Skin epidermis (tissue), 12 donors: ENCODE results near the gene PTPN13.

Source experiments
- H3K27ac ChIP-seq, 21 experiments: fragments of 200-600 bp; sonication (generic) in 11 of 21; one replicate each; pipeline ENCODE4 v1.5.0; 2020; ENCODE audit warnings: mild to moderate bottlenecking in 3 of 21, inconsistent platforms in 2 of 21, moderate library complexity in 2 of 21
- H3K4me3 ChIP-seq, 7 experiments: fragments of 200-600 bp; sonication (generic) in 2 of 7; one replicate each; pipeline ENCODE4 v1.5.0; 2020; ENCODE audit warnings: inconsistent platforms in 2 of 7, mild to moderate bottlenecking in 2 of 7, moderate library complexity in 1 of 7

Gene PTPN13

DNA sequence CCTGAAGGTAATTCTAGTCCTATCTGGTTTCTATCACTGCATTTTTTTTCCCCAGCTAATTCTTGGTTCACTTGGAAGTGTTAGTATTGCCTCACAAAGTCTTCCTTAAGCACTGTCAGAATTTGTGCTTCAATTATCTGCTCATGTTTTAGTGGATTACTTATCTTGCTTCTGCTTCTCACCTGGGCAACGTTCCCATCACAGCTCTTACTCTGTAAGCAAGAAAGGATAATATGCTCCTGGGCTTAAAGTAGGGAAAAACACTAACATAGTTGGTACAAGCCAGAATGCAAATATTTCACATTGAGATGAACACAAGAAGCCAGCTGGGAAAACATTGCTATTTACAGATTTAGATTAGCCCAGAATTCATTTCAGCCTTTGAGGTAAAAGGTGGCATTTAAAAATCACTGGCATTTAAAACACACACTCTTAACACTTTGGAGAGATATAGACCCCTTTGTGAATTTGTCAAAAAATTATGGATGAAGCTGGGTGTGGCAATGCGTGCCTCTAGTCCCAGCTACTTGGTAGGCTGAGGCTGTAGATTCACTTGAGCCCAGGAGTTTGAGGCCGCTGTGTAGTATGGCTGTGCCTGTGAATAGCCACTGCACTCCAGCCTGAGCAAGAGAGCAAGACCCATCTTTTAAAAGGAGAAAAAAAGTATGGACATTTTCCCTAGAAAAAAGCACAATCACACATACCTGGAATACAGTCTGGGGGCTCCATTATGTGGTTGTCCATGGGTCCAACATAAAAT is 6.6 kb upstream of the PTPN13 start:
- Histone ChIP-seq H3K4me3 (no peak overlapping the region), H3K27ac (peak overlapping the region in 12 of 21 experiments; percentile 0 to 76 (median 38))

DNA sequence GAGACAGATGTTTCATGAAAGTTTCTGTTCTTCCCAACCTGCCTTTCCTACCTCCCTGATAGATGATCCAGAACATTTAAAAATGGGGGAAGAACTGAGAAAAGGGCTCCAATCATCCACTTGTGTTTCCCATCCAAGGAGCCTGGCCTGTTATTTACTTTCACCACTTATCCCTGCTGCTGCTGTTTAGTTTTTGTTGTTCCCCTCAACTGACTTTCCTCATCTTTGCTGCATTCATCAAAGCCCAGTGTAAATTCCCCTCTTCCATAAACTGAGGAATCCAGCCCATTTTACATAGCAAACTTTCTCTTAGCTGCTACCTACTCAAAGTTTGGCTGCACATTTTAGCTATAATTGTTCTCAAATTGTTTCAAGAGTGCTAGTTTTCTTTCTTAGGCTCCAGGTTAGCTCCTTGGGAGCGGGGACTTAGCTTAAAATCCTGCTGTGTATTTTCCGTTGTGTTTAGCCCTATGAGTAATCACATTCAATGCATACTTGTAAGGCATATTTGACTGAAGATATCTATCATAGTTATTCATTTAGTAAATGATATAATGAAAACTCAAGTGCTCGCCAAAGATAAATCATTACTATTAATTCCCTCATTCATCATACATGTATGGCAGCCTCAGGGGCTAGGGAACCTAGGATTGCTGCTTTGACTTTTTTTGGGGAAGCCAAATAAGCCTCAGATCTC is 1.4 kb upstream of the PTPN13 start:
- Histone ChIP-seq H3K4me3 (no peak overlapping the region), H3K27ac (peak overlapping the region in 5 of 21 experiments; percentile 12 to 90 (median 81))

DNA sequence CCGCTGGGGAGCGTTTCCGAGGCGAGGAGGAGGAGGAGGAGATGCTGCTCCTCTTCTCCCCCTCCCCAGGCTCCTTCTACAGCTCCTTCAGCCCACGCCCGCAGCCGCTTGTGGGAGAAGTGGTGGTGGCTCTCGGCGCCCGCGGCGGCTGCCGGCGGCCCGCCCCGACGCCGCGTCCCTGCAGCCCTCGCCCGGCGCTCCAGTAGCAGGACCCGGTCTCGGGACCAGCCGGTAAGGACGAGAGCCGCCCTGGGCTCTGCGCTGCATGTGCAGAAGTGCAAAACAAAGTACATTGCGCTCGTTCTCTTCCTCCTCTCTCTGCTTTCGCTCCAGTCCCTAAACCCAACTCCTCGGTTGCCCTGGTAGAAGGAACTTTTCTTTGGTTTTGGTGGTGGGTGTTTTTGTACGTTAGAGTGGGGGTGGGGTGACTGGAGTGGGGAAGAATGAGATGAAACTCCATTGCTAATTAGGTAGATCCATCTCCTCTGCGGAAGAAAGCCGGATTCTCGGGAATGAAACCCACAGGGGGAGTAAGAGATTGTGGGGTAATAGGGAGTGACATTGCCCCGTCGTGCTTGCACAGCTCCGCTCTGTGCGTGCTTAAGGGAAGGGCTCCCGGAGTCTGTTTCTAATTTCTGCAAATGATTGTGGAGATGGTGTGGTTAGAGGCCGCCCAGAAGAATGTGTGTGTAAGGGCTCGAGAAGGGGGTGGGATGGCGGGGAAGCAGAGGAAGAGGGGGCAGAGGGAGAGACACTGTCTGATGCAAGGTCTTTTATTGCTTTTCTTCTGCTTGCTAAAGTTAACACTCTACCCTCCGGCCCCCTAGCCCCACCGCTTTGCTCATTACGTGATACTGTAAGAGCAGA is 677 bp downstream of the PTPN13 start:
- Histone ChIP-seq H3K27ac (peak overlapping the region in 20 of 21 experiments; percentile 62 to 90 (median 86)), H3K4me3 (peak overlapping the region; percentile 53 to 86 (median 65))

DNA sequence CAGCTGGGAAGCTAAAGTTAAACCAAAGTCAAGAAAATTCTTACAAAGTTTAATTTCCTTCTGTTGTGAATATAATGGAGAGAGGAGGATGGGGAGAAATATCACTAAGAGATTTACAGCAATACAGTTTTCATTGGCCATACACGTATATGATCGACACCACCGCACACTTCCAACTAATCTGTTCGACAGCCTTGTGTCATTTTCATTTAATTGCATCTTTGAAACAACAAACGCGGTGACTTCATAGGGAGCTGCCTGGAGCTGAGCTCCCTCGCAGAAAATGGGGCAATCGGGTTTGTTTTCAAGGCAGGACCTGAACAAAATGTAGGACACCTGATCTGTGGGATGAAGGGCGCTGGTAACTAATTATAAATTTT is 1.3 kb downstream of the PTPN13 start:
- peak overlapping the region in 18 of 21 experiments; percentile 71 to 90 (median 86) for H3K27ac ChIP-seq
- H3K4me3 ChIP-seq = peak overlapping the region; percentile 53 to 86 (median 65)

DNA sequence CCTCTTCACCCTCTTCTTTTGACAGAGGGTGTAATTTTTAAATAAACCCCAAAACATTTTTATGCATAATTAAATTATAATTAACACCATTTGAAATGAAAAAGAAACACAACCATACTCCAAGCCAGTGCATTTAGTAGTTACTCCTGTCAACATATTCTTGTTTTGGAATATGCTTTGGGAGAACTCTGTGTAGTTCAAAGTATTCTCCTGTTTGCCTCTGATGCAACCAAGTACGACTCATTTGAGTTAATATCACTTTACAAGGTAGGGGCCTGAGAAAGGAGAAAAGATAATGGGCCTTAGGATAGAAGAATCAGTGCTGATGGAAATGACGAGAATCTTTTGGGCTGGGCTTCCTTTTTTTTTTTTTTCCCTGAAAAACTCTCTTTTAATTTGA is 2.7 kb downstream of the PTPN13 start:
- H3K27ac ChIP-seq = peak overlapping the region in 3 of 21 experiments; percentile 9 to 88 (median 43)
- peak overlapping the region in 3 of 7 experiments; percentile 67 to 86 (median 78) for H3K4me3 ChIP-seq

DNA sequence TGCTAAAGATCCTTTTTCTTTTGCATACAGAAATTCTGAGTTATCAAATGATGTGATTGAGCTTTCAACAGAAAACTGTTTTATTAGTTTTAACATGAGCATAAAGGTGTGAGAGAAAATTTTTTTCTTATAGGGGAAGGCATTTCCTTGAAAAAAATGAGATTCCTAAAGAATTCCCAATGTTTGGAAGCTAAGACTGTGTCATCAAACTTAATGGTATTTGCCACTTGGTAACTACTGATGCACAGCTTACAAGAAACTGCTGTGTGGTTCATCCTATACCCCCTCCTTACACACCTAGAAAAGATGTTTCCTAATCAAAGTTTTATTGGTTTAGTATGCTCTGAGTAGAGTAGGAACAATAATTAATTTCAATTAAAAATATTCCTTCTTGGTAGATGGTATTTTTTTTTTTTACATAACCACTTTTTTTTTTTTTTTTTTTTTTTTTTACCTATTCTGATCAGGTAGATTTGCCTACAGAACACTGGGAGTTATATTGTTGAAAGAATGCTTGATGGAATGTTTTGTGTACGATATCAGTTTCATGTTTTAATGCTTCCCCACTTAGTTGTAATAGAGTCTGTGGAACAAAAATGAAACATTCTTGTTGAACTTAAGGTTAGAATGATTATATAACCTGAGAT is 6.0 kb downstream of the PTPN13 start:
- Histone ChIP-seq H3K4me3 (no peak overlapping the region), H3K27ac (no peak overlapping the region)

DNA sequence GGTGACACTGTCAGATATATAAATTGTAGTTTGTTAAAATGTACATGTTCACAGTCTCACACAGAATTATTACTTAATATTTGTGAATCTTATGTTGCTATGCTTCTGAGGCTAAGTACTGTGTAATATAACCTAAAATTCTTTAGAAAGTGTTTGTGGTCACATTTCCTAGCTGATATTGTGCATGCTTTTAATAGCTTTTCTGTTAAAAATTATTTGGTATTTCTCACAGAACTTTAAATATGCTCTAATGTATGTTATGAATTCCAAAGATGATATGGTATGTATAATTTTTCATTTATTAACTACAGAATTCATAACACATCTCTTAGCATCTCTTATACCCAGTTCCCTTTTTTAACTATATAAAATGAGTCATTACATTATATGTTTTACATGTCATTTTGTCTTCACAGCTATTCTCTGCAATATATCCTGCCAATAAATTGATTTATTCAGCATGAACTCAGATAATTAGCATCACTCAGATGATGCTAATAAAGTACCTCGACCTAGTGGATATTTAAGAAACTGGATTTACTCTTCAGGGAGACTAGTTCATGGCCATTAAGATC is 9.3 kb downstream of the PTPN13 start:
- Histone ChIP-seq H3K4me3 (no peak overlapping the region), H3K27ac (no peak overlapping the region)

DNA sequence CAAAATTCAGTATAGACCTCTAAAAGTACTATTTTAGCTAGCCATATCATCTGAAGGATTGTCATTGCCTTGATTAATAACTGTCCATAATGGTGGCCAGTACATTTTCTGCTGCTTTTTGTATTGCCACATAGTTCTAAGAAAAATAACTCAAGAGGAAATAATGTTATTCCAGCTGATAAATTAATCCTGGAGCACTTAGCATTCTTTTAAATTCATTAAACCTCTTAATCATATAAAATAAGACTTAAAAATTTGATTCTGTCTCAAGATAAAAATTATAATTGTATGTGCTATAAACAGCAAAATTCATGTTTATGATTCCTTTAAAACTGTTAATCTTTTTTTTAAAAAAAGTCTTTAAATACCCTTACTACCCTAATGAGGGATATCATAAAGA is 12.7 kb downstream of the PTPN13 start:
- Histone ChIP-seq H3K27ac (no peak overlapping the region), H3K4me3 (no peak overlapping the region)

DNA sequence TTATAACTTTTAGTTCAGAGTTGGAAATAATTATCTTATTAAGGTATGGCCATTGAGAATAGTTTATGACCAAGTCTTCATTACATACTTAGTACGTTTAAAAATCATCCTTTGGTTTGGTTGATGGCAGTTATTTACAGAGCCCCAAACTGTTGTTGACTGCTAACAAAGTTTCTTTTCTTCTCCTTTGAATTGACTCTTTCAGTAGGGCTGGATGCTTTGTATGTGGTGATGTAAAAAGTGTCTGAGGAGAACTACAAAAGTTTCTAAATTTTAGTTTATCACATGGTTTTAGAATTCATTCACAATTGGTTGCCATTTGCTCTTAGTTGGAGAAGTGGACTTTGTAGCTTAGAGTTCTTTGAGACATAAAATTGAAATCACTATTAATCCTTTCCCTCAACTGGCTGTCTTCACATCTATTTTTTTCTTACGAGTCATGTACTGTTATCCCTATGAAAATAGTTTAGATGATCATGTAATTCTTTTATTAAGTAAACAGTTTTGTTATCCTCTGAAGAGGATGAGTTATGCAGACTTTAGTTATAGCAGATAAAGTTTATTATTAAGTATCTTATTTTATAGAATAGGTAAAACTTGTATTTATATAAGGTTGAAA is 14.8 kb downstream of the PTPN13 start:
- Histone ChIP-seq H3K27ac (no peak overlapping the region), H3K4me3 (no peak overlapping the region)

DNA sequence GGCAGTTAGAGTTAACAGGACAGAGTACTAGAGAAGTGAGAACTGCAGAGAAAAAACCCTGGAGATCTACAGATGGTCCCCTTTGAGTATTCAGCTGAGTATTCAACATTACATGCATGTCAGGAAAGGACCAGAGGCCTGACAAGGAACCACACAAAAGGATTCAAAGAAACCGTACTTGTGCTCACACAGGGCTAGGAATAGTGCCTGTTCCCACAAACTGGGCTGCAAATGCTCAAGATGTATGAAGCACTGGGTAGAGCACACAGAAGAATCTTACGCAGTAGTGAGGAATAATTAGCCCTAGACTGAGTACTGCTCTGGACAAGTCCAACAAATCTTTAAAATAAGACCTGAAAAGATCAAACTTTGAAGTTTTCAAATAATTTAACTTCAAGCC is 17.6 kb downstream of the PTPN13 start:
- Histone ChIP-seq H3K27ac (no peak overlapping the region), H3K4me3 (no peak overlapping the region)

DNA sequence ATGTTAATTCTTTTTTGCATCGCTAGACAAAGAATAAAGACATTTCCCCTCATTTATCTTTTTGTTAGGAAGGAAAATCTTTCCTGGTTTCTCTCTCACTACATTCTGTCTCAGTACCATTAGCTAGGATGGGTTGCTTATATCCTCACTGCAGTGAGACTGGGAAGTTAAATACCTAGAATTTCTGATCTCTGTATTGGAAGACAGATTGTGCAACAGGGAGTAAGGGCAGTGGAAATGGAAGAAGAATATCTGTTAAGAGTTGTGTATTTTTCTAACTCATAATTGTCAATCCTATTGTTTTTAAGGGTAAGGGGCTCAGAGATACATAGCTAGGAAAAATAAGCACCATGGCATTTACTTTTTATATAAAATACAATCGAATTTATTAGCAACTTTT is 19.6 kb downstream of the PTPN13 start:
- Histone ChIP-seq H3K4me3 (no peak overlapping the region), H3K27ac (no peak overlapping the region)

DNA sequence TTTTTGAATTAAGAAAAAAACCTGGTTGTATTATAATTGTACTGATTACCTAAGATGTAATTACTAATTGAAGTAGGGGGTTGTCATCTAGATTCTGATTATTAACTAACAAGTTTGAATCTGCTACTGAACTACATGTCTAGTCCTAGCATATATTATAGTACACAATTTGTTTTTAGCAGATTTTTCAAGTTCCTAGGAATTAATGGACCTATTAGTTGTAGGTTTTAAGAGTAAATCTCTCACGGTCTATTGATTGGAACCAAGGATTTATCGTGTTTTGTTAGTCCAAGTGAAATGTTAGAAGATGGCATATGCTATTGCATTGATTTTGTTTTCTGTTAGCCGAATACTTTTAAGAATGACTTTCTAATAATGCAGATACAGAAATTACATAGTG is 20.8 kb downstream of the PTPN13 start:
- H3K4me3 ChIP-seq = no peak overlapping the region
- no peak overlapping the region for H3K27ac ChIP-seq

DNA sequence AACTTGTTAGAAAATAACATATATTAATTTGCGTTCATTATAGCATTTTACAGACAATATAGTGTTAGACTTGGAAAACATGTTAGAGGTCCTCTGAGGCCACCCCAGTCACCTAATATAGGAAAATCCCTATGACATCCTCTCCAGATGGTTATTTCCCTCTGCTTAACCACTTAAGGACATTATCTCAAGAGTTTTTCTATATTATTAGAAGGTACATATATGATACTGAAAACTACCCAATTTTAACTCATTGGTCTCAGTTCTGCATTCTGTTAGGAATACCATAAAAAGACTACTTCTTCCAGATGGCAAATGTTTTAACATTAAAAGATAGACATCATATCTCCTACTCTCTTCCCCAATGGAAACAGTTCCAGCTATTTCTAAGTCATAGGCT is 21.4 kb downstream of the PTPN13 start:
- no peak overlapping the region for H3K27ac ChIP-seq

DNA sequence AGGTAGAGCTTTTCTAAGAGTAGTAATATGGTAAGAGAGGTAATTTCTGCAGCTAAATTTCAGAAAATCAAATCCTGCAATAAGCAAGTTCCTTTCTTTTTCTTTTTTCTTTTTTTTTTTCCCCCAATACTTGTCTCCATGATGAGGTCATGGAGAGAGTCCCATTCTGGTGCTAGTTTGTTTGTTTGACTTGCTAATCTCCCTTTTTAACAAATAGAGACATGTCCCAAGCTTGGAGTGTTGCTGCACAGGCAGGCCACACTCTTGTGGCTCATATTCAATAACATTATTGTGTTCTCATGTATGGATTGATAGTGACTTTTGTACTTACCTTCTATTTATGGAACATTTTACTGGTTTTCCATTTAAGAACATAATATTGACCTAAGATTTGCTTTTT is 25.5 kb downstream of the PTPN13 start:
- H3K27ac ChIP-seq = no peak overlapping the region
- H3K4me3 ChIP-seq = no peak overlapping the region

More for the DNA sequence above, 21.4 kb downstream of the PTPN13 start:
- H3K4me3 ChIP-seq = no peak overlapping the region

DNA sequence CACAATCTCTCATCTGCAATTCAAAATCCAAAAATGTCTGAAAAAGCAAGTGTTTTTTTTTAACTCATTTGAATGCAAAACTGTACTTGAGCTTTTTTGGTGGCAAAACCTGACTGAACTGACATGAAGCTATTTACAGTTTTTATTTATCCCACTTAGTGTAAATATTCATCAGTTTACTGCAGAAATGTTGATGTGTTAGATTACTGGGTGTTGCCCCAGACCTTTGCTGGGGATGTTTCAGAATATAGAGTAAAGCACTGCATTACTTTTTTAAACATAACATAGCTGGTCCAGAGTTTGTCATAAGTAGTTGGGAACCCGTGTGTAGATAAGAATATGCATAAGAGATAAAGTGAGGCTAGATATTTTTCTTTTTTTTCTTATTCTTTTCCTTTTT is 27.3 kb downstream of the PTPN13 start:
- no peak overlapping the region for H3K4me3 ChIP-seq
- H3K27ac ChIP-seq = no peak overlapping the region

DNA sequence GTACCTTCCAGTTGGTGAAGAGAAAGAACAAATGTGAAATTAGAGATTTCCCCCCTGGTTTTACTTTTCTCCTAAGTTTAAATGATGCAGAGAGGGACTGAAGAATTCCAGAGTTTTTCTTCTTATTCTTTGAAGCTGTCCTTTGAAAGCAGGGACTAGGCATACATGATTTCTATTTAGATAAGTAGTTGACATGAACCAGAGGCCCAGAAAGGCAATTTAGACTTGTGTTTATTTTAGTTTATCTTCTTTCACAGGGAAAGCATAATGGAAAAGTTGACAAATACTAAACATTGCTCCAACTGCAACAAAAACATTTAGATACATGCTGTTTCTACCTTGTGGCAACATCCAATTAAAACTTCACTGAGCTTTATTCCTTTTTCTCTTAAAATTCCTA is 32.0 kb downstream of the PTPN13 start:
- no peak overlapping the region for H3K4me3 ChIP-seq
- no peak overlapping the region for H3K27ac ChIP-seq

DNA sequence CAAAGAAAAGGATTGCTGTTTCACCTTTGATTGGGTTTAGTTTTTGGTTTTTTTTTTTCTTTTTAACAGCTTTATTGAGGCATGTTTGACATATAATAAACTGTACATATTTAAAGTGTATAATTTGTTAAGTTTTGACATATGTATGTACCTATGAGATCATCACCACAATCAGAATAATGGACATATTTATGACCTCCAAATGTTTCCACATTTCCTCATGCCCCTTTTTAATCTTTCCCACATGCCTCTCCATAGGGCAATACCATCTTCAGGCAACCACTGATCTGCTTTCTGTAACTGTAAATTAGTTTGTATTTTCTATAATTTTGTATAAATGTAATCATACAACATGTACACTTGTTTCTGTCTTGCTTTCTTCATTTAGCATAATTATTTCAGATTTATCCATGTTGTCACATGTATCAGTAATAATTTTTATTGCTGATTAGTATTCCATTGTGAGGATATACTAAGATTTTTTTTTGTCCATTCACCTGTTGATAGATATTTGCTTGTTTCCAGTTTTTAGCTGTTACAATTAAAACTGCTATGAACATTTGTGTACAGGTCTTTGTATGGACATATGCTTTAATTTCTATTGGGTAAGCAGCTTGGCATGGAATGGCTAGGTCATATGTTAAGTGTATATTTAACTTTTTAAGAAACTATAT is 33.5 kb downstream of the PTPN13 start:
- H3K27ac ChIP-seq = no peak overlapping the region
- H3K4me3 ChIP-seq = no peak overlapping the region

DNA sequence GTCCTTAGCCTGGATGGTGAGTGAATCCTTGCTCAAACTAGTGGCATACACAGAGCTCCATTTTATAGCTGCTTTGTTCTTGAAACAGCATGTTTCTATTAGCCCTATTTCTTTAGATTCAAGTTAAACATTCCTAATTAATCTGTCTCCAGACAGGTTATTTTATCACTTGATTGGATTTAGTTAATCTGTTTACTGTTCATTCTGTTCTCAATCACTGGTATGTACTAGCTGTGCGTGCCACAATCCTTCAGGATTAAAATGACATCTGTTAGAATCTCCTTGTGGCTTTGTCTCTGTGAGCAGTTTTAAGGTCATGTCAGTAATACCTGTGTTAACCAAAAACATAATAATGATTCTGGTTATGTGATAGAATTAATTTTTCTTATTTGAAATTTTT is 36.5 kb downstream of the PTPN13 start:
- Histone ChIP-seq H3K4me3 (no peak overlapping the region), H3K27ac (no peak overlapping the region)

DNA sequence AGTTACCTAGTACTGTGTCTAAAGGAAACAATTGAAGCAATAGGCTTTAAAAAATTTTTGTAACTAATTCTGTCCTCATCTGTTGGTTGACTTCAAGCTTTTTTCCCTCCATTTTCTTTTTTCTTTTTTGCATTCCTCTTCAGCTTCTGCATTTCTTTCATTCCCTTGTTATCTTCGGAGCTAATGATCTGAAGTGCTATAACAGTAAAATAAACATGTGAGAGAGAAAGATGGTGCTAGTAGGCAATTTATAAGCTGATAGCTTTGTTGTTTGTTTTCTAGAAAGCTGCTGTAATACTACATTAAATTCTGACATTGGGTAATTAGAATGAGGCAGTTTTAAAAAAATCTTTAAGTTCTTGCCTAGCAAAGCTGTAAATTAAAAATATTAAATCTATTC is 37.1 kb downstream of the PTPN13 start:
- H3K4me3 ChIP-seq = no peak overlapping the region
- H3K27ac ChIP-seq = no peak overlapping the region
